Glutamatergic neuron (in vitro differentiated cells): Measurements from ENCODE around the gene GNAS. TPM values are rescaled to one million over a fixed set of nuclear protein-coding genes. Genes with fewer than 3 reads are reported as not detected.

ENCODE experiments used
- DNase-seq: peaks from one replicate; pipeline ENCODE4 v3.0.0; 2022
- H3K27ac Mint-ChIP-seq: one replicate; pipeline ENCODE4 v1.8.0; 2020; ENCODE audit warnings: mild to moderate bottlenecking, mixed read lengths, inconsistent platforms; ENCODE audit not compliant: unreplicated experiment
- H3K27me3 Mint-ChIP-seq: one replicate; pipeline ENCODE4 v1.8.0; 2020; ENCODE audit warnings: mild to moderate bottlenecking, moderate library complexity, mixed read lengths, inconsistent platforms; ENCODE audit not compliant: unreplicated experiment
- H3K36me3 Mint-ChIP-seq: one replicate; pipeline ENCODE4 v1.8.0; 2020; ENCODE audit warnings: mild to moderate bottlenecking, mixed read lengths, inconsistent platforms; ENCODE audit not compliant: unreplicated experiment
- H3K4me1 Mint-ChIP-seq: one replicate; pipeline ENCODE4 v1.8.0; 2020; ENCODE audit warnings: mild to moderate bottlenecking, low read depth, mixed read lengths, inconsistent platforms; ENCODE audit not compliant: unreplicated experiment
- H3K4me3 Mint-ChIP-seq: one replicate; pipeline ENCODE4 v1.8.0; 2020; ENCODE audit warnings: mild to moderate bottlenecking, mixed read lengths, inconsistent platforms; ENCODE audit not compliant: unreplicated experiment
- H3K9me3 Mint-ChIP-seq: one replicate; pipeline ENCODE4 v1.8.0; 2020; ENCODE audit warnings: mild to moderate bottlenecking, moderate library complexity, mixed read lengths, inconsistent platforms; ENCODE audit not compliant: unreplicated experiment
- microRNA-seq: library from miRNA; unstranded; fragments of <30 nt; microRNA quantifications from one replicate; pipeline ENCODE4, GENCODE V29; 2020; ENCODE audit not compliant: unreplicated experiment
- total RNA-seq: library from RNA; stranded (reverse); fragmentation: NEBNext Ultra II Directional; extraction: Animal tissue kit (Norgen Biotek cat#: 25700); gene quantifications from one replicate; pipeline ENCODE4 v1.2.1, GENCODE V29; 2021; ENCODE audit not compliant: unreplicated experiment
- TF ChIP-seq, protein P1 (sequence below): fragments of 200-600 bp; sonication (generic); IDR thresholded peaks from one replicate; pipeline ENCODE4 v1.5.0; 2021; ENCODE audit not compliant: partially characterized antibody, unreplicated experiment

GNAS gene
- total RNA-seq, 1 donor from 2014 or later: 1,989 TPM

DNA sequence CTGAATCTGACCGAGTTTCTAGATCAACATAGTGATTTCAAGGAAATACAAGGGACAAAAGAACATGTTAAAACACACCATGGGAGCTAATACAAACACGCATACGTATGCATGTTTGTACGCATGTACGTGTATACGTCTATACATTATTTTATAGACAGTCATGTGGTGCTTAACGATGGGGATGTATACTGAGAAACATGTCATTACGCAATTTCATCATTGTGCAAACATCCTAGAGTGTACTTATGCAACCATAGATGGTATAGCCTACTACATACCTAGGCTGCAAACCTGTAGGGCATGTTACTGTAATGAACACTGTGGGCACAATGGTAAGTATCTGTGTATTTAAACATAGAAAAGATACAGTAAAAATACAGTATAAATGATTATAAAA lies 103.6 kb downstream of the GNAS start:
- Mint-ChIP-seq H3K27ac (no peak overlapping the region), H3K9me3 (no peaks in the 10 kb centered on the region), H3K36me3 (no peaks in the 10 kb centered on the region), H3K27me3 (peaks cover 2% of the 10 kb centered on the region), H3K4me3 (no peak overlapping the region), H3K4me1 (no peaks in the 10 kb centered on the region)
- DNase-seq: no peak
- TF ChIP-seq, protein P1, sequence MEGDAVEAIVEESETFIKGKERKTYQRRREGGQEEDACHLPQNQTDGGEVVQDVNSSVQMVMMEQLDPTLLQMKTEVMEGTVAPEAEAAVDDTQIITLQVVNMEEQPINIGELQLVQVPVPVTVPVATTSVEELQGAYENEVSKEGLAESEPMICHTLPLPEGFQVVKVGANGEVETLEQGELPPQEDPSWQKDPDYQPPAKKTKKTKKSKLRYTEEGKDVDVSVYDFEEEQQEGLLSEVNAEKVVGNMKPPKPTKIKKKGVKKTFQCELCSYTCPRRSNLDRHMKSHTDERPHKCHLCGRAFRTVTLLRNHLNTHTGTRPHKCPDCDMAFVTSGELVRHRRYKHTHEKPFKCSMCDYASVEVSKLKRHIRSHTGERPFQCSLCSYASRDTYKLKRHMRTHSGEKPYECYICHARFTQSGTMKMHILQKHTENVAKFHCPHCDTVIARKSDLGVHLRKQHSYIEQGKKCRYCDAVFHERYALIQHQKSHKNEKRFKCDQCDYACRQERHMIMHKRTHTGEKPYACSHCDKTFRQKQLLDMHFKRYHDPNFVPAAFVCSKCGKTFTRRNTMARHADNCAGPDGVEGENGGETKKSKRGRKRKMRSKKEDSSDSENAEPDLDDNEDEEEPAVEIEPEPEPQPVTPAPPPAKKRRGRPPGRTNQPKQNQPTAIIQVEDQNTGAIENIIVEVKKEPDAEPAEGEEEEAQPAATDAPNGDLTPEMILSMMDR: no peak

DNA sequence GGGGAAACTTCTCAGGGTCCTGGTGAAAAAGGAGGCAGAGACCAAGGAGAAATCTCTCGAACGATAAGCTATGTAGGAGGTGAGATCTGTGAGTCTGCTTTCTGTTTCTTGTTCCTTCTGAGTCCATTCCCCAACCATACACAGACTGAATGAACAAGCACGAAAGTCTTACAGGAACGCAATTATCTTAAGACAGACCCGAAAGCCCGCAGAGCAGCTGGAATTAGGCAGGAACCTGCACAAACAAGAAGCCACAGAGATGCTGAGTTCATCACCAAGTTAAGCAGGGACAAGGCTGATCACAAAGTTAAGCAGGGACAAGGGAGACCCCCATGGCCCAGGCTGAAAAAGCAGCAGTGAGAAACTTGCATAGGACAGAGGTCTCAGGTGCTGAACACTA lies 107.1 kb downstream of the GNAS start:
- Mint-ChIP-seq H3K36me3 (peaks cover 12% of the 10 kb centered on the region), H3K4me3 (no peak overlapping the region), H3K27me3 (peaks cover under 1% of the 10 kb centered on the region), H3K27ac (no peak overlapping the region), H3K4me1 (no peaks in the 10 kb centered on the region), H3K9me3 (no peaks in the 10 kb centered on the region)
- TF ChIP-seq, protein P1: no peak
- DNase-seq: no peak

Small RNA genes lying within 50 kb of the gene (microRNA-seq; reads per million reads assigned to microRNA genes)
- 5.1 reads per million, percentile 33 among the genes with 10 or more reads in this experiment for gene MIR298

Other genes with a start within 250 kb of the GNAS start
- gene STX16, start 201.4 kb upstream of the GNAS start, total RNA-seq: 71.2 TPM
- gene NPEPL1, start 159.9 kb upstream of the GNAS start, total RNA-seq: 43.2 TPM
- 11.7 TPM for gene GNAS-AS1, start 1.8 kb upstream of the GNAS start, total RNA-seq
- 112 TPM for gene NELFCD, start 128.5 kb downstream of the GNAS start, total RNA-seq
- gene CTSZ, start 154.5 kb downstream of the GNAS start, total RNA-seq: 13.1 TPM
- not detected for gene TUBB1, start 166.7 kb downstream of the GNAS start, total RNA-seq
- 53.5 TPM for gene ATP5F1E, start 179.6 kb downstream of the GNAS start, total RNA-seq
- 65.5 TPM for gene PRELID3B, start 190.1 kb downstream of the GNAS start, total RNA-seq